ENCODE data around the gene POLR3H. TPM values are rescaled to one million over a fixed set of nuclear protein-coding genes. Genes with fewer than 3 reads are reported as not detected.

Gene POLR3H
- total and polyA plus RNA-seq, 2 donors (not counting 3 experiments of a cell fraction or from before 2014, with no cell fraction given) = 31.2 to 39.4 TPM

DNA sequence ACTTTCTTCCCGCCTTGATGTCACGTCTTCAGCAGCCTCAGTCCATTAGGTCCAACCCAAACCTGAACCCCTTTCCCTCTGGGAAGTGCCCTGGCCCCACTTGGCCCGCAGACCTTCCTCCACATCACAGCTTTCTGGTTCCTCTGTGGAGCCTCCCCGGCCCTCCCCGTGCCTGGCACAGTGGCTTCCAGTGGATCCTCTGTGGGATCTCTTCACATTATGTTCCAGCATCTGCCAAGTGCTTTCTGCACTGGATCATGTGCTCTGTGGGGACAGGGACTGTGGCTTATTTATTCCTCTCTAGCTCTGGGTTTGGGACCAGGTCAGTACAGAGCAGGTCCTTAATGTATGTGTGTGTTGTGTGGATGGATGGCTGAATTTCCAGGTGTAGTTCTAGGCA is 30.9 kb downstream of the POLR3H start:
- Histone ChIP-seq H3K27ac (ENCODE audit: insufficient read depth, low read depth, low read length) (no peak overlapping the region), H3K79me2 (ENCODE audit: control insufficient read depth, insufficient read depth, low read length) (no peaks in the 10 kb centered on the region), H3K36me3 (ENCODE audit: control insufficient read depth in 2 of 2, extremely low read depth in 1 of 2, insufficient read depth in 2 of 2, low read length in 2 of 2) (peaks cover 0 to 22% of the 10 kb centered on the region in 2 experiments), H3K4me3 (replicated peaks in 1 of 3; ENCODE audit: insufficient read depth in 1 of 3, low read depth in 1 of 3, low read length in 3 of 3) (no peak overlapping the region), H3K9me3 (replicated peaks; ENCODE audit: control insufficient read depth, insufficient read depth, low read length) (no peaks in the 10 kb centered on the region), H3K4me2 (ENCODE audit: insufficient read depth, low read length) (no peak overlapping the region), H4K20me1 (replicated peaks; ENCODE audit: control insufficient read depth, extremely low read depth, insufficient read depth, low read length) (no peaks in the 10 kb centered on the region), H3K9me1 (replicated peaks; ENCODE audit: control insufficient read depth, extremely low read depth, insufficient read depth, low read length) (no peaks in the 10 kb centered on the region), H3K9ac (replicated peaks; ENCODE audit: extremely low read depth, insufficient read depth, low read length) (no peak overlapping the region), H3K27me3 (ENCODE audit: control insufficient read depth in 2 of 2, insufficient read depth in 2 of 2, low read length in 2 of 2) (no peaks in the 10 kb centered on the region), H2AFZ (ENCODE audit: low read depth, low read length) (no peak overlapping the region), H3K4me1 (ENCODE audit: control insufficient read depth, extremely low read depth, insufficient read depth, low read length) (peaks cover 3% of the 10 kb centered on the region)
- dilution Hi-C loops (cut with MboI; ENCODE audit: extremely low pct_ligation_motif_present, low sequenced_read_pairs) = no loop called here
- no TSS peak for BruUV-seq (replicated peaks)
- DNase-seq (ENCODE audit: low read depth, low spot score) (no peak), FAIRE-seq (no peak)
- TF ChIP-seq, protein P1, sequence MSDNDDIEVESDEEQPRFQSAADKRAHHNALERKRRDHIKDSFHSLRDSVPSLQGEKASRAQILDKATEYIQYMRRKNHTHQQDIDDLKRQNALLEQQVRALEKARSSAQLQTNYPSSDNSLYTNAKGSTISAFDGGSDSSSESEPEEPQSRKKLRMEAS (IDR thresholded peaks at IDR 0.05; ENCODE audit: insufficient read depth, insufficient read length) = no peak
- TF ChIP-seq JUN (IDR thresholded peaks at IDR 0.05; ENCODE audit: borderline replicate concordance, insufficient read depth, insufficient read length, low read depth) (no peak), MYC (IDR thresholded peaks at IDR 0.05; ENCODE audit: low read depth, low read length) (no peak), POLR2A (IDR thresholded peaks at IDR 0.05; ENCODE audit: low read depth, low read length) (no peak), POLR2AphosphoS5 (IDR thresholded peaks at IDR 0.05; ENCODE audit: insufficient read depth, low read depth, low read length) (no peak), EZH2 (IDR thresholded peaks at IDR 0.05; ENCODE audit: borderline replicate concordance, low read depth, low read length, severe bottlenecking) (no peak), FOS (IDR thresholded peaks at IDR 0.05; ENCODE audit: borderline replicate concordance, insufficient read depth, low read length) (no peak), GATA2 (IDR thresholded peaks at IDR 0.05; ENCODE audit: insufficient read depth, insufficient read length, low read depth, low read length) (no peak)
- TF ChIP-seq, protein P2, sequence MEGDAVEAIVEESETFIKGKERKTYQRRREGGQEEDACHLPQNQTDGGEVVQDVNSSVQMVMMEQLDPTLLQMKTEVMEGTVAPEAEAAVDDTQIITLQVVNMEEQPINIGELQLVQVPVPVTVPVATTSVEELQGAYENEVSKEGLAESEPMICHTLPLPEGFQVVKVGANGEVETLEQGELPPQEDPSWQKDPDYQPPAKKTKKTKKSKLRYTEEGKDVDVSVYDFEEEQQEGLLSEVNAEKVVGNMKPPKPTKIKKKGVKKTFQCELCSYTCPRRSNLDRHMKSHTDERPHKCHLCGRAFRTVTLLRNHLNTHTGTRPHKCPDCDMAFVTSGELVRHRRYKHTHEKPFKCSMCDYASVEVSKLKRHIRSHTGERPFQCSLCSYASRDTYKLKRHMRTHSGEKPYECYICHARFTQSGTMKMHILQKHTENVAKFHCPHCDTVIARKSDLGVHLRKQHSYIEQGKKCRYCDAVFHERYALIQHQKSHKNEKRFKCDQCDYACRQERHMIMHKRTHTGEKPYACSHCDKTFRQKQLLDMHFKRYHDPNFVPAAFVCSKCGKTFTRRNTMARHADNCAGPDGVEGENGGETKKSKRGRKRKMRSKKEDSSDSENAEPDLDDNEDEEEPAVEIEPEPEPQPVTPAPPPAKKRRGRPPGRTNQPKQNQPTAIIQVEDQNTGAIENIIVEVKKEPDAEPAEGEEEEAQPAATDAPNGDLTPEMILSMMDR (IDR thresholded peaks at IDR 0.05; ENCODE audit: extremely low read depth in 1 of 2, insufficient read depth in 1 of 2, low read depth in 1 of 2, low read length in 2 of 2) = no peak
- ChIA-PET POLR2A (no interaction called here), CTCF (interaction anchor here (1.0 to 7.5 kb wide), 2 partner anchors 110 to 591 kb away, joined by 3 to 251 read pairs; no protein-coding TSS in a partner anchor)
- intact Hi-C loops (cut with micrococcal nuclease) = no loop called here

Measured in endothelial cell of umbilical vein (primary cell).